Activated T-cell treated with anti-CD3 and anti-CD28 coated beads for 4 hours (primary cell): ENCODE data around the gene ARL6IP1.
"Not testable (repeated sequence)": the region's sequence is repeated elsewhere in the genome, so short reads cannot be mapped to it uniquely, and the experiment has no call there.

Source experiments
- DNase-seq: peaks from one replicate; pipeline ENCODE4 v3.0.0-alpha.2; 2020

ARL6IP1 gene

DNA sequence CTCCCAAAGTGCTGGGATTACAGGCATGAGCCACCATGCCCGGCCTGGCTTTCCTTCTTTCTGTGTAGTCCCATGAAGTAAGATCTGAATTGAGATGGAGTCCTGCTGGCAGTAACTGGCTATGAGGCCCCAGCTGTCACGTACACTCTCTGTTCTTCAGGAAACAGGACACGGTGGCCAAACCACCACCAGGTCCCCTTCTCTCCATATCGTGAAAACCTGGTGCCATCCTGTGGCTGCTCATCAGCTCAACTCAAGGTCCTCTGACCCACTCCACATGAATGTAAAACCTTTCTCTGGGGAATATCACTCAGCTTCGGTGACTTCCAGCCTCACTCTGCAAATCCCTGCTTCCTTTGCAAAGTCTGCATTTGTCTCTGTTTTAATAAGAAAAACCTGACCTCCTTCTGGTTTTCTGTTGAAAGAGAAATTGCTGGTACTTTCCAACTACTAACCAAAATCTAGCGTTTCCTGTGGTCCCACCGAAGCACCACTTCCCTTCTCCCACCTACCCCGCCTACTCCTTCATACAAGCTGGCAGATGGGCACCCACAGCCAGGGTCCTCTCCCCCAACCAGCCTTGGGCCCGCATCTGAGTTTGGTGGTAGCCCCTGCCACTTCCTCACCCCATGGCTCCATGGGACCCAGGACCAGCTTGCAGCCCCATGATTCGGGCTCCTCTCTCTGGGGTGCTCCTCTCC, 43.2 kb downstream of the ARL6IP1 start:
- not testable (repeated sequence) for DNase-seq

DNA sequence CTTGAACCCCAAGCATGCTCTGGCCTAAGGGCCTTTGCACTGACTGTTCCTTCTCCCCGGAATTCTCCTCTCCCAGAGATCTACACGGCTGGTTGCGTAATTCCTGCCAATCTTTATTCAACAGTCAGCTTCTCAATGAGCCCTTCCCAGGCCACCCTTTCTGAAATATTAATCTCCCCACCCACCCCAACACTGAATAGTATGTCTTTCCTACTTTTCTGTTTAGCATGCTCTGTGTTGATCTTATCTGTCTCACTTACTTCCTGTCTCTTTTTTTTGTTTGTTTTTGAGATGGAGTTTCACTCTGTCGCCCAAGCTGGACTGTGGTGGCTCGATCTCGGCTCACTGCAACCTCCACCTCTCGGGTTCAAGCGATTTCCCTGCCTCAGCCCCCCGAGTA, 44.7 kb downstream of the ARL6IP1 start:
- not testable (repeated sequence) for DNase-seq

DNA sequence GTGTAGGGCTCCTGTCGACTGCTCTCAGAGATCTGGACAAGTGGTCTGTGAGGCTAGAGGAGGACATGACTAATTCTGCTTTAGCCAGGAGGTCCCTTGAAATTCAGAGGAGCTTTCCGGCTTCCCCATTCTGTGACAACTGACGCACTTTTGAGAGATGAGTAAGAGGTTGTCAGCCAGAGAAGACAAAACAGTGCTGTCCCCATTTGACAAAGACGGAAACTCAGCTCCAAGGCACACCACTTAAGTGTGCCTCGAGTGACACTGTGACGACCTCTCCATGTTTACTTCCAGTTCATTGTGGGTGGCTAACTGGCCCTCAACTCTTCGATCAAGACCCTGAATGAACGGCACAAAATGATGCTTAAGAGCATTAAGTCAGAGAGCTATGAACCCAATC, 58.5 kb downstream of the ARL6IP1 start:
- not testable (repeated sequence) for DNase-seq
